HG03280 (cell line): ENCODE data around the gene DHRS1.

Experiments
- ATAC-seq: cut with Tn5 transposase; IDR thresholded peaks from one replicate; pipeline ENCODE4 v1.9.1; 2021; ENCODE audit warnings: mild to moderate bottlenecking, moderate library complexity; ENCODE audit not compliant: unreplicated experiment

The DHRS1 gene

GRCh38 chr14:24268225-24268624 lies 31.4 kb downstream of the DHRS1 start:
- no peak for ATAC-seq

GRCh38 chr14:24267516-24267915 lies 32.1 kb downstream of the DHRS1 start:
- ATAC-seq: no peak

- ATAC-seq: no peak
These were observed 33.0 kb downstream of the DHRS1 start for GRCh38 chr14:24266344-24267244.

GRCh38 chr14:24264298-24264697 lies 35.3 kb downstream of the DHRS1 start:
- ATAC-seq: no peak

DNA sequence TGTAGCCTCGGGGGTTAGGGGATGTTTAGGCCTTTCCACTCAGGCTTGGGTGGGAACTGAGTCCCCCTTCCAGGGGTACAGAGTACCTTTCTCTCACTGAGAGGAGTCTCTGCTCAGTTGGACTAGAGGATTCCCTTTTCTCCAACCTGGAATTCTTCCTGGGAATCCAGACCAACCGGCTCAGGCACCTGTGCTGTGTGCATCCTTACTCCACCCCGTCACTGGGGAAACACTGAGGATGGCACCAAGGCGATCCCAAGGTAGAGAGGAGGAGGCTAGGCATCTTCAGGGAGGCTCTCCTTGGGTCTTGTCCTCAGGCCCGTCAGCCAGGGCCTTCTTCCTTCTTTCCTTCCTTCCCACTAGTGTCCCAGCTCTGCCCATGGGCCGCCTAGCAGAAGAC lies 35.7 kb downstream of the DHRS1 start:
- no peak for ATAC-seq

DNA sequence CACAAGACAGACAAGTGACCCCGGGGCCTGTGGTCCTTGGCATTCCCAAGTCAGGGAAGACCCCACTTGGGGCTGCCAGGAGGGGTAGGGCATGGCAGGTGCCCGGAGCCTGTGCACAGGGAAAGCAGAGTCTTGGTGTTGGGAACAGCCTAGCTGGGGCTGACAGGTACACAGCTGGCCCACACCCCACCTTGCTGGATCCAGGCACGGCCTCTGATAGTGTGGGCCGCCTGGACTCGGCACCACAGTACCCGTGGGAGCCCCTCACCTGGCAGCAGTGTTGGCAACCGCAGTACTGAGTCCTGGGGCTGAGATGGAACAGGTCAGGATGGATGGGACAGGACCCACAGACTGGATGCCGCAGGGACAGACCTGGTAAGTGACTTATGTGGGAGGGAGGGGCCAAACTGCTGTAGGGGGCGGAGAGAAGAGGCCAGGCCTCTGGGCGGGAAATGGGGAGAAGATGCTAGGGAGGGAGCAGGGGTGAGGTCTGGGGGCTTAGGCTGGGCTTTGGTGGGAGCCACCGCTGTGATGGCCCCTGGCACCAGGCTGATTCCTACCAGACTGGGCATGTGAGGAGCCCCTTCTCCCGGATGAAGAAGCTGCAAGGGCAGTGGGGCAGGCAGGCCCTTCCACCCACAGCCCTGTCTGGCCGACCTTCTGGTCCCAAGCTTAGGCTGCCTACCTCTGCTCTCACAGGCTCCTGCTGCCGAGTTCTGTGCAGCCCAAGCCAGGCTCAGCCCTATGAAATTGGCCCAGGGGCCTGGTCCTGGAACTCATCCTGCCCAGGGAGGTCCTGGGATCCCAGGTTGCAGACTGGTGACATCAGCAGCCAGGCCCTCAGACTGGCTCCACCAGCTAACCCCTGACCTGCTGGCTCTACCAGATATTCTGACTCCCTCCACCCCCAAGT lies 36.5 kb downstream of the DHRS1 start, which contains the start of gene TGM1:
TGM1 (minus strand) TSS at position 357 of the 913 bp plus-strand sequence. CDS start 825 bp downstream, outside the sequence.
- no peak for ATAC-seq

GRCh38 chr14:24261969-24262327 lies 37.6 kb downstream of the DHRS1 start:
- ATAC-seq: no peak

DNA sequence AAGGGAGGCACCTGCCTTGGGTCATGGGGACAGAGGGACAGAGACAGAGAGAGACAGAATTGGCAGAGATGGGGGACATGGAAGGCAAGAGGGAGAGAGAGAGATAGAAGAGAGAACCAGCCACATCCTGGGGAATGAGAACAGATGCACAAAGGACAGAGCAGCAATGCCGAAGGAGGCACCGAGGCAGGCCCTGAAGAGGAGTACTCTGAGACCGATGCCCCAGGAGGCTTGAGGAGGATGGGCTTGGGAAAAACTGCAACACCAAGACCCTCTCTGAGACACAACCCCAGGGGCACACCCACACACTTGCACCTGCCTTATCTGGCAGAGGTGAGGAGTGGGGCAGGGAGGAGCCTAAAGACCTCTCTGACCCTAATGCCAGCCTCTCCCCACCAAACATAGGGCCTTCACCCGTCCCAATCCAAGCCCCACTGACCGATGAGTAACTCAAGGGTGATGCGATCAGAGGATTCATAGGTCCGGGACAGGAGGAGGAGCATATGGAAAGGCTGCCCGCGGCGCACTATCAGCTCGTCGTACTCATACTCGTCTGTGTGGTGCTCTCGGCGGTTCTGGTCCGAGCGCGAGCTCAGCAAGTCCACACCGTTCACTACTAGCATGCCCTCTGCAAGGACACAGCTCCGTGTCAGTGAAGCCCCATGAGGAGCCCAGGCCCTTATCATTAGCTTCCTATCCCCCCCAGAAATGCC lies 38.2 kb downstream of the DHRS1 start:
- no peak for ATAC-seq

GRCh38 chr14:24260780-24261157 lies 38.8 kb downstream of the DHRS1 start:
- ATAC-seq: no peak

- no peak for ATAC-seq
These were observed 39.4 kb downstream of the DHRS1 start for GRCh38 chr14:24260026-24260779.

DNA sequence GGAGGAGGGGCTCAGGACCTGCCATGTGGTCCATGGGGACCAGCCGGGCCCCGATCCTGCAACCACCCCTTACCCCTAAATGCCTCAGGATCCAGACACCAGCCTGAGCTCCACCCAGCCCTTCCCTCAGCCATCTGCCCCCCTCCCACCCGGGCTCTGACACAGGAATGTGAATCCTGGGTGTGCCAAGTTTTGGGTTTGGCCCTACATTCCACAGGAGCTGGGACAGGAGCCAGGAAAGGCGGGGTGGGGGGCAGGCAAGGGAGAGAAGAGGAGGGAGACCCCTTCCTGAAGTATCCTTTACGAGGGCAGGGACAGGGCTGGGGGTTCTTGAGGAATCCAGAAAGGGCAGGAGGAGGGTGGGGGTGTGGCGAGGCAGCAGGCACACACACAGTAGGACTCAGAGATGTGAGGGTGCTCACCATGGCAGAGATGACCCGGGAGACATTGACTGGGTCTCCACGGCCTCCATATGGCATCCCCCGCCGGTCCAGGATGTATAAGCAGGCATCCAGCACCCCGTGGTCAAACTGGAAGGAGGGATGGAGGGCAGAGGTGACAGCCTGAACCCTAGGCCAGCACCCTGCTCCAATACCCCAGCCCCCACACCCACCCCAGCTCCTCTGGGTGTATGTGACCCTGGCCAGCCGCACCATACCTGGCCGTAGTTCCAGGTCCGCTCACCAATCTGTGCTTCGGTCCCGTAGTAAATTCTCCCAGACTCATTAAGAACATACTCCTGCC lies 40.1 kb downstream of the DHRS1 start:
- no peak for ATAC-seq

- no peak for ATAC-seq
These were observed 40.9 kb downstream of the DHRS1 start for GRCh38 chr14:24258548-24259265.

GRCh38 chr14:24258119-24258518 lies 41.5 kb downstream of the DHRS1 start:
- no peak for ATAC-seq

DNA sequence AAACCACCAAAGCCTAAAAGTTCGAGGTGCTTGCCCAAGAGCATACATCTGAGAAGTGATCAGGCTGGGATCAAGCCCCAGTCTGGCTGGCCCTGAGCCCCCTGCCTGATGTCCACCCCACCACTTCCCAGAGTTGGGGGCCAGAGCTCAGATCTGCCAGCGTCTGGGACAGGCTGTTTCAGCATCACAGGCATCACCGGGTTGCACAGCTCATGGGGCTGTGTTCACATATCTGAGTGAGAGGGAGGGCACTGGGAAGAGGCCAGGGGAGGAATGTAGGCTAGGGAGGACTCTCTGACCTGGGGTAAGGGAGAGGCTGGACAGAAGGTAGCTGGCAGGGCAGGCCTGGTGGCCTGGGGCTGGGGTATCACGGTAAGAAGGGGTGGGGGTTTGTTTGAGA lies 42.6 kb downstream of the DHRS1 start:
- ATAC-seq: no peak

DNA sequence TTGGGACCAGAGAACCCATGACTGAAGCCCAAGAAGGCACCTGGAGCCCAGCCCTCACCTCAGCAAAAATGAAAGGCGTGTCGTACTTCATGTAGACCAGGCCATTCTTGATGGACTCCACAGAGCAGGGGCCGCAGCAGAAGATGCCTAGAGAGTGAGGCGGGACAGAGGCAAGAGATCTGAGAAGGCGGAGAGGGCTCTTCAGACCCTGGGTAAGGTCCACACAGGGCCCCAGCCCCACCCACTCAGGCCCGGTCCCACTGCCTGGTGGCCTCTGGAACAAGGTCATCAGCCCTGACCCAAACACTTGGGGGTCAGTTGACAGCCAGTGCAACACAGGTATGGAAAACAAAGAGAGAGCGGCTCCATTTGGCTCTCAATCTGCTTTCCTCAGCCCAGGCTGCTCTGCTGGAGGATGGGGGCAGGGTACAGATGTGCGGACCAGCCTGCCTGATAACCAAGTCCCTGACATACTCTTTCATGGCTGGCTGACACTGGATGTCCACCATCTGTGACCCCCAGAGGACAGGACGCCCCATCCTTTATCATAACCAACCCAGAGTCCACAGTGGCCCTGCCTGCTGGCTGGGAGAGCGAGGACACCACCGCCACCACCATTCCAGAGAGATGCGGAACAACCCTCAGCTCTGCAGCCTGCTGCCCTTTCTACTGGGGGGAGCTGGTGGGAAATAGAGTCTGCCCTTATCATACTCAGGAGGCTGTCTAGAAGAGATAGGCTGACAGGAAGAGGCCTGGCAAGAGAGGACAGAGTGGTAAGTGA lies 43.5 kb downstream of the DHRS1 start:
- ATAC-seq: no peak

DNA sequence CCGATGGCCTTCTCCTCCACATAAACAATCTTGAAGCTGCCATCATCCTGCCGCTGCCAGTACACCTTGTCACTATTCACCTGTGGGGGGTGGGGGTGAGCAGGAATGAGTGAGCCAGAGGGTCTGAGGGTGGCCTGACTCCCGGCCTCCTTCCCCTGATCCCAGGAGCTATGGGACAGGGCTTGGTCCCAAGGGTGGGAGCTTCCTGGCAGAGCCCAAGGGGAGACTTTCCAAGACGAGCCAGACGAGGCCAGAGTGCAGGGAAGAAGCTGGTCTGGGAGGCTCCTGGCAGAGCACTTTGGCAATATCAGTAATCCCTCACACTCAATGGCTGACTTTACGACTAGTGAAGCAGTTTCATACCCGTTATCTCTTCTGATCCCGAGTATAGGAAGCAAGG lies 44.1 kb downstream of the DHRS1 start:
- ATAC-seq: no peak

DNA sequence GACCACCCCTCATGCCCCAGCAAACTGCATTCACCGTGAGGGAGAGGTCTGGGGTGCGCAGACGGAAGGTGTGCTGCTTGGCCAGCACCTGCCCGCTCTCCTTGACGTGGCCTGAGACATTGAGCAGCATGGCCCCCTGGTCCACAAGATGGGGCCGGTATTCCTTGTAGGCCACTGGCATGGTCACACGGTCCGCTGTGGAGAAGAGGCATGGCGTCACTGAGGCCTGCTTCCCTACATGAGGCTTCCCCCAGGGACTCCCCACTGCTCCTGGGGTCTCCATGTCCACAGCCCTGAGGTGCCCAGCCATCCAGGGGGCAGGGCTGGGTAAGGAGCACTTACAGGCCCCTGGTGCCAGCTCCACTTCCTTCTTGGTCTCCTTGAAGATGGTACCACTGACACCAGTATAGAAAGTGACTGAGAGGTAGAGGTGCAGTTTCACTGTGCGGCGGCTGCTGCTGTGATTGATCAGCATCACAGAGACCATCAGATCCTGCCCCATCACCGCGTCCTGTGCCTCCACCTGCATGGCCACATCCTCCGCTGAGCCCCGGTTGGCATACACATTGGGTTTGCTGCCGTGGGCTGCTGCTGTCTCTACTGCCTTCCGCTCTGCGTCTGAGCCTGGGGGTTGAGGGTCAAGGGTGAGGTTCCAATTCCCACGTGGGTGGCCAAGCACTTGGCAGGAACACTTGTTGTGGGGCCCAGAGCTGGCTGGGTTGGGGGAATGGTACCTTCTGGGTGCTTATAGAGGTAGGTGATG lies 44.8 kb downstream of the DHRS1 start:
- ATAC-seq: no peak

DNA sequence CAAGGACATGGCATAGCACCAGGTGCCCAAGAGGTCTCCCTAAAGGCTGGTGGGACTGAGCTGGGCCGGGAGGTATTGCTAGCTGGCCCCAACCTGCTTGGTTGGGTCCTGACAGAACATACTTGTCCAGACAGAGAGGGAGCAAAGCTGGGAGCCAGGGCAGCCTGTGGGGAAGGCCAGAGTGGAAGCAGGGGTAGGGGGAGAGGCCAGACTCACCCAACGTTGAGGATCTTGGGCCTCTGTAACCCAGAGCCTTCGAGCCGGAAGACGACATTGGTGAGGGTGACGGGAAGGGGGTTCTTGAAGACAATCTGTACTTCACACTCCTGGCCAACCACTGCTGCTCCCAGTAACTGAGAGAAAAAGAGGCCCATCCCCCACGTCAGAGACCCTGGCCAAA lies 45.6 kb downstream of the DHRS1 start:
- no peak for ATAC-seq
